Keratinocyte (primary cell): Measurements from ENCODE around the gene C10orf53. TPM values are rescaled to one million over a fixed set of nuclear protein-coding genes. Genes with fewer than 3 reads are reported as not detected.

Source experiments
- DNase-seq: peaks from one replicate; pipeline ENCODE4 v3.0.0-alpha.2; 2011; ENCODE audit warnings: low read depth, missing footprints, low spot score
- FAIRE-seq: peaks from 2 replicates; lab custom pipeline; 2011; peaks lifted over from hg19 to GRCh38; lab: Jason Lieb, UNC
- H2AFZ ChIP-seq: 2 replicates; pipeline ENCODE4 v1.6.0; 2012; ENCODE audit warnings: low read length, control low read depth, inconsistent platforms; ENCODE audit not compliant: control insufficient read depth
- H3K27ac ChIP-seq: 2 replicates; pipeline ENCODE4 v1.5.1; 2011; ENCODE audit warnings: low read length; ENCODE audit not compliant: control insufficient read depth, insufficient read depth
- H3K27me3 ChIP-seq: 3 replicates; pipeline ENCODE4 v1.6.0; 2011; ENCODE audit warnings: low read length; ENCODE audit not compliant: control insufficient read depth, insufficient read depth; ENCODE audit errors: extremely low read depth
- H3K36me3 ChIP-seq, 2 experiments: 2 replicates in 1 of 2; 3 replicates in 1 of 2; pipeline ENCODE4 v1.5.1; 2011; ENCODE audit warnings: low read length in 2 of 2, mild to moderate bottlenecking in 1 of 2; ENCODE audit not compliant: control insufficient read depth in 2 of 2, insufficient read depth in 2 of 2; ENCODE audit errors: extremely low read depth in 1 of 2
- H3K4me1 ChIP-seq: 3 replicates; pipeline ENCODE4 v1.5.1; 2011; ENCODE audit warnings: low read length; ENCODE audit not compliant: control insufficient read depth, insufficient read depth; ENCODE audit errors: extremely low read depth
- H3K4me2 ChIP-seq: 3 replicates; pipeline ENCODE4 v1.6.0; 2011; ENCODE audit warnings: low read depth, low read length; ENCODE audit not compliant: control insufficient read depth, insufficient read depth; ENCODE audit errors: extremely low read depth
- H3K4me3 ChIP-seq, 3 experiments: fragments of 200-600 bp in 1 of 3; sonication (generic) in 1 of 3; 2 replicates in 2 of 3; 3 replicates in 1 of 3; pipeline ENCODE4 v1.5.1; 2011 to 2016; ENCODE audit warnings: low read length in 3 of 3, mild to moderate bottlenecking in 3 of 3, control low read depth in 2 of 3, inconsistent platforms in 1 of 3, low read depth in 1 of 3, mixed read lengths in 1 of 3, mixed run types in 1 of 3, moderate library complexity in 1 of 3; ENCODE audit not compliant: control insufficient read depth in 2 of 3, insufficient read depth in 2 of 3; ENCODE audit errors: extremely low read depth in 1 of 3
- H3K79me2 ChIP-seq: 2 replicates; pipeline ENCODE4 v1.6.0; 2012; ENCODE audit warnings: low read length; ENCODE audit not compliant: control insufficient read depth, insufficient read depth
- H3K9ac ChIP-seq: 3 replicates; pipeline ENCODE4 v1.6.0; 2011; ENCODE audit warnings: low read length; ENCODE audit not compliant: control insufficient read depth, insufficient read depth; ENCODE audit errors: extremely low read depth
- H3K9me1 ChIP-seq: 3 replicates; pipeline ENCODE4 v1.6.0; 2011; ENCODE audit warnings: low read length; ENCODE audit not compliant: control insufficient read depth, insufficient read depth; ENCODE audit errors: extremely low read depth
- H3K9me3 ChIP-seq: 2 replicates; pipeline ENCODE4 v1.5.1; 2012; ENCODE audit warnings: low read depth, low read length; ENCODE audit not compliant: control insufficient read depth
- H4K20me1 ChIP-seq: 3 replicates; pipeline ENCODE4 v1.6.0; 2011; ENCODE audit warnings: low read length; ENCODE audit not compliant: control insufficient read depth, insufficient read depth; ENCODE audit errors: extremely low read depth
- EZH2 ChIP-seq: IDR thresholded peaks from one replicate; pipeline ENCODE4 v1.6.1; 2012; ENCODE audit warnings: inconsistent platforms, mild to moderate bottlenecking, low read length, moderate library complexity
- dilution Hi-C: fragments of 300-500 bp; cut with MboI; formaldehyde crosslinking; loops from one replicate; pipeline ENCODE4 v1.7.0; 2020; ENCODE audit warnings: low sequenced_read_pairs; ENCODE audit not compliant: extremely low pct_ligation_motif_present
- polyA plus RNA-seq, 5 experiments: library from polyadenylated mRNA; depleted of rRNA in 3 of 5; stranded (reverse) in 3 of 5; stranded (forward) in 1 of 5; unstranded in 1 of 5; fragments of >200 nt; gene quantifications; 1 replicate in 1 of 5; 2 replicates in 3 of 5; 3 replicates in 1 of 5; pipeline versions ENCODE4 v1.2.1 to v1.2.3, GENCODE V29; 2011 to 2012; ENCODE audit warnings: missing spikeins in 2 of 5, low read depth in 1 of 5, low replicate concordance in 1 of 5
- TF ChIP-seq, protein P1 (sequence below), 3 experiments: IDR thresholded peaks in 1 of 3; conservative IDR thresholded peaks in 1 of 3; optimal IDR thresholded peaks in 1 of 3; 2 replicates in 2 of 3; 3 replicates in 1 of 3; pipeline versions ENCODE3 to v1.5.1; 2011; ENCODE audit warnings: low read length in 3 of 3, mild to moderate bottlenecking in 3 of 3, moderate library complexity in 2 of 3, control low read depth in 1 of 3, inconsistent platforms in 1 of 3; ENCODE audit not compliant: insufficient read depth in 2 of 3; ENCODE audit errors: extremely low read depth in 1 of 3

C10orf53 gene
- polyA plus RNA-seq, 1 donor (not counting 4 experiments of a cell fraction or from before 2014, with no cell fraction given) = not detected

DNA sequence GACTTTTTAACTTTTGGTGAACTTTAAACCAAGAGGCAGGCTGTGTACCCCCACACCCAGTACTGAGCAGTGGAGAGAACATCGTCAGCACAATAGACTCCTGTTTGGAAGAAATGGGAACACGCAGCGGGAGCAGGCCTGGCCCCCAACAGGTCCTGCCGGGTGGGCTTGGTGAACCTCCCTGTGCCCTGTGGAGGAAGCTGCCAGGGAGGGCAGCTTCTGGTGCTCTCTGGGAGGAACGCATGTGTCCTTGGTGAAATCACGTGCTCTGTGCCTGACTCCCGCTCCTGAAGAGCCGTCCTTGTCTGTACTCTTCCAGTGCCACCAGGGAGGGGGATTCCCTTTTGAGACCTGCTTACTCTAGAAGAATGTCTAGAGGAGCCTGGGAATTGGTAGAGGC is 34.0 kb upstream of the C10orf53 start:
- no peaks in the 10 kb centered on the region for H3K79me2 ChIP-seq
- H3K27me3 ChIP-seq = peaks cover 17% of the 10 kb centered on the region
- no peak overlapping the region for H3K4me3 ChIP-seq
- H3K9me3 ChIP-seq = no peaks in the 10 kb centered on the region
- DNase-seq = no peak
- no peak overlapping the region for H3K27ac ChIP-seq
- H4K20me1 ChIP-seq = peaks cover 2% of the 10 kb centered on the region
- H3K4me2 ChIP-seq = no peak overlapping the region
- no peaks in the 10 kb centered on the region for H3K36me3 ChIP-seq
- H3K9me1 ChIP-seq = no peaks in the 10 kb centered on the region
- no peak overlapping the region for H3K9ac ChIP-seq
- no peaks in the 10 kb centered on the region for H3K4me1 ChIP-seq
- H2AFZ ChIP-seq = no peak overlapping the region
- dilution Hi-C loops = no loop called here
- FAIRE-seq = no peak
- TF ChIP-seq EZH2 = no peak
- TF ChIP-seq, protein P1, sequence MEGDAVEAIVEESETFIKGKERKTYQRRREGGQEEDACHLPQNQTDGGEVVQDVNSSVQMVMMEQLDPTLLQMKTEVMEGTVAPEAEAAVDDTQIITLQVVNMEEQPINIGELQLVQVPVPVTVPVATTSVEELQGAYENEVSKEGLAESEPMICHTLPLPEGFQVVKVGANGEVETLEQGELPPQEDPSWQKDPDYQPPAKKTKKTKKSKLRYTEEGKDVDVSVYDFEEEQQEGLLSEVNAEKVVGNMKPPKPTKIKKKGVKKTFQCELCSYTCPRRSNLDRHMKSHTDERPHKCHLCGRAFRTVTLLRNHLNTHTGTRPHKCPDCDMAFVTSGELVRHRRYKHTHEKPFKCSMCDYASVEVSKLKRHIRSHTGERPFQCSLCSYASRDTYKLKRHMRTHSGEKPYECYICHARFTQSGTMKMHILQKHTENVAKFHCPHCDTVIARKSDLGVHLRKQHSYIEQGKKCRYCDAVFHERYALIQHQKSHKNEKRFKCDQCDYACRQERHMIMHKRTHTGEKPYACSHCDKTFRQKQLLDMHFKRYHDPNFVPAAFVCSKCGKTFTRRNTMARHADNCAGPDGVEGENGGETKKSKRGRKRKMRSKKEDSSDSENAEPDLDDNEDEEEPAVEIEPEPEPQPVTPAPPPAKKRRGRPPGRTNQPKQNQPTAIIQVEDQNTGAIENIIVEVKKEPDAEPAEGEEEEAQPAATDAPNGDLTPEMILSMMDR (optimal IDR thresholded peaks at IDR 0.05 in 1 of 3, IDR thresholded peaks at IDR 0.05 in 1 of 3, conservative IDR thresholded peaks at IDR 0.05 in 1 of 3; ENCODE audit: extremely low read depth in 1 of 3, insufficient read depth in 2 of 3, low read length in 3 of 3) = no peak

DNA sequence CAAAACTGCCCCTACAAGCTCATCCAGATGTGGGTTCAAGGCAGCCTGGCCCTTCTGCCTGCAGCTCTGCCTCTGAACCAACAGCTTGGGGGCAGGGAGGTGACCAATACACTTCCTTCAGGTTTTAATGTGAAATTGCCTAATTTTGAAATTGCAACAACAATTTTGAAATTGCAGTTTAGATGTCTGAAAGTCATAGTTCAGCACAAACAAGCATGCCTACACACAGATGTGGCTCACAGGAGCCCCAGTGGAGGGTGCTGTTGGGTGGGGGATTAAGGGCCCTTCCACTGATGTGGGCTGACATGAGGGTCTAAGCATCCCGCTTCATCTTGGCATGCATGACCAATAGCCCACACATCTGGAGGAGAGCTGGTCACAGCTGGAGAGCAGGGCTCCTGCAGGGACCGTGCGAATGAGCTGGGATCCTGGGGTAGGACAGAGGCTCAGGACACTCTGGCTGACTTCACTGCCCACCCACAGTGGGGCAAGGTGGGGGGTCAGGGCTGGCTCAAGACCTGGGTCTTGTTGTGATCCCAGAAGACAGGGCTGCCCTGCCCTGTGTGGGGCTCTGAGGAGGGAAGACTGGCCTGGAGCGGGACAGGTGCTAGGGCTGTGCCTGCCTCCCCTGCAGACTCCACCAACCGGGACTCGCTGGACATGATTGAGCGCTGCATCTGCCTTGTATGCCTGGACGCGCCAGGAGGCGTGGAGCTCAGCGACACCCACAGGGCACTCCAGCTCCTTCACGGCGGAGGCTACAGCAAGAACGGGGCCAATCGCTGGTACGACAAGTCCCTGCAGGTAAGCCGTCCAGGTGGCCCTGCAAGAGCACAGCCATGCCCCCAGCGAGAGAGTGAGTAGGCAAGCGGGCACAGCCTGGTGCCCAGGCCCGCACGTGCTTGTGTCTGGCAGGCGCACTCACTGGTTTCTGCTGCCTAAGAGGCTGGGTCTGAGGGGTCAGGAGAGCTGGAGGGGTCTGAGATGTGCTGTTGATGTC is 33.3 kb upstream of the C10orf53 start:
- DNase-seq (no peak), FAIRE-seq (no peak)
- Histone ChIP-seq H3K27me3 (peaks cover 16% of the 10 kb centered on the region), H3K9me1 (no peaks in the 10 kb centered on the region), H4K20me1 (peaks cover 2% of the 10 kb centered on the region), H3K79me2 (no peaks in the 10 kb centered on the region), H2AFZ (no peak overlapping the region), H3K36me3 (no peaks in the 10 kb centered on the region), H3K4me3 (no peak overlapping the region), H3K9ac (no peak overlapping the region), H3K4me1 (no peaks in the 10 kb centered on the region), H3K27ac (no peak overlapping the region), H3K9me3 (no peaks in the 10 kb centered on the region), H3K4me2 (no peak overlapping the region)
- dilution Hi-C loops = no loop called here
- TF ChIP-seq, protein P1 (optimal IDR thresholded peaks at IDR 0.05 in 1 of 3, IDR thresholded peaks at IDR 0.05 in 1 of 3, conservative IDR thresholded peaks at IDR 0.05 in 1 of 3; ENCODE audit: extremely low read depth in 1 of 3, insufficient read depth in 2 of 3, low read length in 3 of 3) = peak in 1 of 3 experiments; percentile 72
- TF ChIP-seq EZH2 = no peak
